NCI-H2227 treated with DMSO at 0.1 percent for 48 hours (cell line): ENCODE data around the gene RGS7.
"Not testable (repeated sequence)": the region's sequence is repeated elsewhere in the genome, so short reads cannot be mapped to it uniquely, and the experiment has no call there.

Experiments used
- DNase-seq: peaks from one replicate; lab custom pipeline; 2025; lab: John Stamatoyannopoulos, UW

RGS7 gene

DNA sequence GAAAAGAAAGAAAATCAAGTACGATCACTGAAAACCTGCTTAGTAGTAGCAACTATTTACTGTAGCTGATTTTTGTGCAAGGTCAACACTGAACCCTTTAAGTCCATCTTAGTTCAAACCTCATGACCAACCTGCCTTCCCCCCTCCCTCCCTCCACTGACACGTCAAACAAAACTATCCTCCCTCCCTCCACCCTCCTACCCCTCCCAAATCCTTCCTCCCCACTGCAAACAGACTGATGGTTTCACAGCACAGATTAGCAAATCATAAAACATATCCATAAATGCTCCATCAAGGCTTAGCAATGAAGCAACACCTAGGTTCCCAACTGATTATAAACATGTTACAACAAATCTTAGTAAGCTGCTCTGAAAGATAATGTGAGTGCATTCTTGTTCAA is 580.8 kb downstream of the RGS7 start:
- DNase-seq, result no peak

DNA sequence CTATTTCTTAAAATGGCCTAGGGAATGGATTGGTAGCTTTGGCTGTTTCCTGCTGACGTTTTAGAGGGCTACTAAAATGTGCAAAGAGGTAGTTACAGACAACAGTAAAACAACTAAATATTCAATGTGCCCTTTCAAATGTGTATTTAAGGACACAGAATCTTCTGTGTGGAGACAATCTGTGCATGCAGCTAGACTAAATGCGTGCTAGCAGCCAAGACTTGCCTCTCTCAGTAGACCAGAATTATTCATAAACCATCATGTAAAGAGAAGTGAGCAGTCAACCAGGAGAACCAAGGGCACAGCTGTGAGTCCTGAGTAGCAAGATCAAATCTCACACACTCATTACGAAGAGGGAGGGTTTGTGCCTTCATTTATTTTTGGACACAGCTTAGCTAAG is 584.9 kb downstream of the RGS7 start:
- no peak for DNase-seq

DNA sequence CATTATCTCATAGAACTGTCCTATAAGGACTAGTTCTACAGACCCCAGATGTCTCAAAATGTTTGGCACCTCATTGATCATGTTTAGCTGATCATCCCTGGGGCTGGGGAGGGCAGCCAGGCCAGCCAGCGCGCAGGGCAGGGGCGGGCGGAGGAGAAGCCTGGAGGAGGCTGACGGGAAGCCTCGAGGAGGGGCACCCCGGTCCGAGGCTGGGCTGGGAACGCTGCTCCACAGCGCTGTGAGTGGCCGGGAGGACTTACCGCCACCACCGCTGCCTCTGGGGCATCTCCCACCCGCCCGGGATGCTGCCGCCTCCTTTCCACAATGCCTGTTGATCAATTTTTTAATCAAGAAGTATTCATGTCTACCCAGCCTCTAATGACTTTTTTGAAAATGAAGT is 585.6 kb downstream of the RGS7 start:
- DNase-seq, result no peak

- no peak for DNase-seq
Measured at GRCh38 chr1:240768979-240769378, 588.0 kb downstream of the RGS7 start.

- DNase-seq, result no peak
Measured at GRCh38 chr1:240766831-240767230, 590.2 kb downstream of the RGS7 start.

GRCh38 chr1:240765732-240766363 is 591.2 kb downstream of the RGS7 start:
- DNase-seq, result no peak

- DNase-seq, result no peak
Measured at GRCh38 chr1:240763771-240764170, 593.2 kb downstream of the RGS7 start.

GRCh38 chr1:240763095-240763494 is 593.9 kb downstream of the RGS7 start:
- not testable (repeated sequence) for DNase-seq

DNA sequence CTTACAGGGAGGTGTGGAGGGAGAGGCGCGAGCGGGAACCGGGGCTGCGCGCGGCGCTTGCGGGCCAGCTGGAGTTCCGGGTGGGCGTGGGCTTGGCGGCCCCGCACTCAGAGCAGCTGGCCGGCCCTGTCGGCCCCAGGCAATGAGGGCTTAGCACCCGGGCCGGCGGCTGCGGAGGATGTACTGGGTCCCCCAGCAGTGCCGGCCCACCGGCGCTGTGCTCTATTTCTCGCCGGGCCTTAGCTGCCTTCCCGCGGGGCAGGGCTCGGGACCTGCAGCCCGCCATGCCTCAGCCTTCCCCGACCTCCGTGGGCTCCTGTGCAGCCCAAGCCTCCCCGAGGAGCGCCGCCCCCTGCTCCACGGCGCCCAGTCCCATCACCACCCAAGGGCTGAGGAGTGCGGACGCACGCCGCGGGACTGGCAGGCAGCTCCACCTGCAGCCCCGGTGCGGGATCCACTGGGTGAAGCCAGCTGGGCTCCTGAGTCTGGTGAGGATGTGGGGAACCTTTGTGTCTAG is 594.5 kb downstream of the RGS7 start:
- DNase-seq, result not testable (repeated sequence)

- not testable (repeated sequence) for DNase-seq
Measured at GRCh38 chr1:240758777-240759176, 598.2 kb downstream of the RGS7 start.

GRCh38 chr1:240758296-240758695 is 598.7 kb downstream of the RGS7 start:
- DNase-seq, result no peak

- DNase-seq, result no peak
Measured at GRCh38 chr1:240747907-240748306, 609.1 kb downstream of the RGS7 start.

GRCh38 chr1:240743705-240744104 is 613.3 kb downstream of the RGS7 start:
- no peak for DNase-seq

DNA sequence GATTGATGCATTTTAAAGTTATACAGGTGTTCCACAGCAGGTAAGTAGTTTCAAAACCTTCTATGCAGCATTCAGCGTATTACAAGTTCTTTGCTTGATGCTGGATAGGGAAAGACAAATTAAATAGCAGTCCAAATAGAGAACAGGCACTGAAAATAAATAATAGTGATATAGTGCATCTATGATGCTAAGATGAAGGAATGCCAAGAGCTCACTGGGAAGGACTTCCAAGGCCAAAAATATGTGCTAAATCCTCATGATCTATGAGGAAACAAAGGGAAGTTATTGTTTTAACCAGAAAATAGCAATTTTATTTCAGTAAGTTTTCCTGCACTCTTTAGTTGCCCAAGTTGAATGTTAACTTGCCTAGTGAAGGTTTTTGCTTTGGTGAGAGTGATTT is 617.3 kb downstream of the RGS7 start:
- DNase-seq, result no peak

DNA sequence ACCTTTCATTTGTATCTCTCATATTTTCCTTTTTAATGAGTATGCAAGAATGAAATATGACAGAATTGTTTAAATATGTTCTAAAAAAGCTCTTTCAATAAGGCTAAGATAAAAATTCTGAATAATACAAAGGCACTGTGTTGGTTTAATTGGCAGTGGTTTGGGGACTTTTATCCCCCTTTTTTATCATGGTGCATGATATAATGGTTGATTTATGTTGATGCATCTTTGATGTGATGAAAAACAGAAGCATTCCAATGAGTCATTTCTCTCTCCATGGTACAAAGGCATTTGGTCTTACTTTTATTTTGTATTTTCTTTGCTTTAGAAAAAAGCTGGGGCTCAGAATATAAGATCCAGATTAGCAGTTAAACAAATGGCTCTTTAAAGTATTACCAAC is 617.9 kb downstream of the RGS7 start:
- no peak for DNase-seq

GRCh38 chr1:240737766-240738265 is 619.2 kb downstream of the RGS7 start:
- no peak for DNase-seq

GRCh38 chr1:240737298-240737697 is 619.7 kb downstream of the RGS7 start:
- no peak for DNase-seq

- not testable (repeated sequence) for DNase-seq
Measured at GRCh38 chr1:240734705-240735104, 622.3 kb downstream of the RGS7 start.

DNA sequence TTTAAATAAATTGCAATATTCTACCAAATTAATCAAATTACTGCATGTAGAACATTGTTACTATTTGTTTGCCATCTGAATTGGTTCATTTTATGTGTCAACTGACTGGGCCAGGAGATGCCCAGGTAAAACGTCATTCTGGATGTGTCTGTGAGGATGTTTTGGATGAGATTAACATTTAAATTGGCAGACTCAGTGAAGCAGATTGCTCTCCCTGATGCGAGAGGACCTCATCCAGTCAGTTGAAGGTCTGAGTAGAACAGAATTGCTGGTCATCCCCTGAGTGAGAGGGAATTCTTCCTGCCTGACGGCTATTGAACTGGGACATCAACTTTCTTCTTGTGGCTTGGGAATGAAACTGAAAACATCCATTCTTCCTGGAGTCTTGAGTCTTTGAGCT is 623.0 kb downstream of the RGS7 start:
- no peak for DNase-seq

DNA sequence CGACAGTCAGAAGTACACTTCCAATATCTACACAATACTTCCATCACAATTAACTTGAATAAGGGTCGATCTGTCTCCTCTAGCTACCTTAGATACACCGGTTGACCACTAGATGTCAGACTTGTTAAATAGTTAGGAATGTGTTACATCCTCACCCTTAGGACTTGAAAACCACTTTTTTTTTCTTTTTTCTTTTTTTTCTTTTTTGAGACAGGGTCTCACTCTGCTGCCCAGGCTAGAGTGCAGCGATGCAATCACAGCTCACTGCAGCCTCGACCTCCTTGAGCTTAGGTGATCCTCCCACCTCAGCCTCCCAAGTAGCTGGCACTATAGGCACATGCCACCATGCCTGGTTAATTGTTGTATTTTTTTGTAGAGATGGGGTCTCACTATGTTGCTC is 624.6 kb downstream of the RGS7 start:
- no peak for DNase-seq
